Mesothelial cell of epicardium (in vitro differentiated cells): ENCODE data around the gene HYAL2. TPM values are rescaled to one million over a fixed set of nuclear protein-coding genes. Genes with fewer than 3 reads are reported as not detected.

Experiments
- DNase-seq, 2 experiments: peaks; one replicate each; pipeline ENCODE4 v3.0.0; 2021; ENCODE audit warnings: low spot score in 2 of 2; ENCODE audit not compliant: unreplicated experiment in 2 of 2
- H3K27ac Mint-ChIP-seq: 2 replicates; pipeline ENCODE4 v1.8.0; 2021; ENCODE audit warnings: mixed read lengths
- H3K27me3 Mint-ChIP-seq: 2 replicates; pipeline ENCODE4 v1.8.0; 2021; ENCODE audit warnings: low read depth, mixed read lengths
- H3K36me3 Mint-ChIP-seq: 2 replicates; pipeline ENCODE4 v1.8.0; 2021; ENCODE audit warnings: mixed read lengths
- H3K4me1 Mint-ChIP-seq: 2 replicates; pipeline ENCODE4 v1.8.0; 2021; ENCODE audit warnings: mixed read lengths
- H3K4me3 Mint-ChIP-seq: 2 replicates; pipeline ENCODE4 v1.8.0; 2021; ENCODE audit warnings: mild to moderate bottlenecking, moderate library complexity, mixed read lengths
- H3K9me3 Mint-ChIP-seq: 2 replicates; pipeline ENCODE4 v1.8.0; 2021; ENCODE audit warnings: mixed read lengths
- CTCF ChIP-seq: fragments of 200-600 bp; sonication (generic); IDR thresholded peaks from one replicate; pipeline ENCODE4 v1.5.0; 2021; ENCODE audit warnings: antibody characterized with exemption; ENCODE audit not compliant: unreplicated experiment
- total RNA-seq: library from RNA; stranded (reverse); gene quantifications from 3 replicates; pipeline ENCODE4 v1.2.1, GENCODE V29; 2021

HYAL2 gene
- total RNA-seq, 1 donor from 2014 or later = 75.1 TPM

GRCh38 chr3:50299638-50299928, 23.0 kb downstream of the HYAL2 start:
- Mint-ChIP-seq H3K4me1 (peaks cover 26% of the 10 kb centered on the region), H3K4me3 (peak overlapping the region; percentile 95), H3K27ac (peak overlapping the region; percentile 98), H3K36me3 (no peaks in the 10 kb centered on the region), H3K27me3 (no peaks in the 10 kb centered on the region), H3K9me3 (no peaks in the 10 kb centered on the region)
- DNase-seq = no peak
- TF ChIP-seq CTCF = no peak

GRCh38 chr3:50298836-50299637, 23.5 kb downstream of the HYAL2 start, which contains the start of the genes HYAL3 and NAA80:
HYAL3 (minus strand) TSS chr3:50299405; CDS start chr3:50295602, 3,803 bp downstream.
NAA80 (minus strand) TSS chr3:50299405; CDS start chr3:50297463, 1,942 bp downstream.
- peak within 1 kb of the TSS; percentile 98 for H3K27ac Mint-ChIP-seq
- H3K4me3 Mint-ChIP-seq = peak within 1 kb of the TSS; percentile 95
- TF ChIP-seq CTCF = no peak
- peaks cover 26% of the 10 kb centered on the region for H3K4me1 Mint-ChIP-seq
- H3K36me3 Mint-ChIP-seq = no peaks in the 10 kb centered on the region
- no peaks in the 10 kb centered on the region for H3K27me3 Mint-ChIP-seq
- DNase-seq = peak; percentile 96 to 98
- no peaks in the 10 kb centered on the region for H3K9me3 Mint-ChIP-seq

- H3K27ac Mint-ChIP-seq = peak overlapping the region; percentile 21
- TF ChIP-seq CTCF = no peak
- DNase-seq = no peak
- H3K36me3 Mint-ChIP-seq = no peaks in the 10 kb centered on the region
- H3K9me3 Mint-ChIP-seq = no peaks in the 10 kb centered on the region
- peak overlapping the region; percentile 95 for H3K4me3 Mint-ChIP-seq
- H3K27me3 Mint-ChIP-seq = no peaks in the 10 kb centered on the region
- peaks cover 26% of the 10 kb centered on the region for H3K4me1 Mint-ChIP-seq
Observed at GRCh38 chr3:50297896-50298725, 24.4 kb downstream of the HYAL2 start.

GRCh38 chr3:50297384-50297775, 25.2 kb downstream of the HYAL2 start:
- no peak for TF ChIP-seq CTCF
- Mint-ChIP-seq H3K27ac (no peak overlapping the region), H3K36me3 (no peaks in the 10 kb centered on the region), H3K9me3 (no peaks in the 10 kb centered on the region), H3K4me3 (no peak overlapping the region), H3K27me3 (no peaks in the 10 kb centered on the region), H3K4me1 (peaks cover 25% of the 10 kb centered on the region)
- DNase-seq = no peak

GRCh38 chr3:50296721-50297383, 25.7 kb downstream of the HYAL2 start:
- no peak for DNase-seq
- Mint-ChIP-seq H3K36me3 (no peaks in the 10 kb centered on the region), H3K4me1 (peaks cover 26% of the 10 kb centered on the region), H3K9me3 (no peaks in the 10 kb centered on the region), H3K27ac (no peak overlapping the region), H3K4me3 (no peak overlapping the region), H3K27me3 (no peaks in the 10 kb centered on the region)
- TF ChIP-seq CTCF = no peak
